Kidney (tissue), 14 donors: ENCODE data around the gene ALB. TPM values are rescaled to one million over a fixed set of nuclear protein-coding genes. Genes with fewer than 3 reads are reported as not detected.

Experiments
- DNase-seq, 5 donors: peaks; one replicate each; pipeline ENCODE4 v3.0.0-alpha.2; 2013 to 2020
- FAIRE-seq: peaks from 2 replicates; lab custom pipeline; 2012; peaks lifted over from hg19 to GRCh38; lab: Jason Lieb, UNC
- H3K27ac ChIP-seq, 2 donors: one replicate each; pipeline ENCODE4 v1.7.0; 2013; ENCODE audit warnings: low read depth in 2 of 2, low read length in 2 of 2, inconsistent platforms in 1 of 2
- H3K27me3 ChIP-seq: one replicate; pipeline ENCODE4 v1.7.1; 2013; ENCODE audit warnings: low read length, inconsistent platforms; ENCODE audit not compliant: control insufficient read depth, insufficient read depth
- H3K36me3 ChIP-seq, 3 donors: one replicate each; pipeline versions ENCODE4 v1.7.0 to v1.7.1; 2013; ENCODE audit warnings: low read length in 3 of 3, control low read depth in 1 of 3, inconsistent platforms in 1 of 3; ENCODE audit not compliant: insufficient read depth in 3 of 3, control insufficient read depth in 2 of 3
- H3K4me1 ChIP-seq, 3 donors: one replicate each; pipeline versions ENCODE4 v1.7.0 to v1.7.1; 2013; ENCODE audit warnings: low read length in 3 of 3, inconsistent platforms in 1 of 3, low read depth in 1 of 3; ENCODE audit not compliant: control insufficient read depth in 2 of 3, insufficient read depth in 2 of 3
- H3K4me3 ChIP-seq, 3 donors: one replicate each; pipeline versions ENCODE4 v1.7.0 to v1.8.1; 2013; ENCODE audit warnings: low read length in 3 of 3, control low read depth in 1 of 3, inconsistent platforms in 1 of 3
- H3K9ac ChIP-seq, 3 donors: one replicate each; pipeline versions ENCODE4 v1.7.0 to v1.7.1; 2013; ENCODE audit warnings: low read length in 3 of 3, control low read depth in 1 of 3, inconsistent platforms in 1 of 3
- H3K9me3 ChIP-seq, 3 donors: one replicate each; pipeline versions ENCODE4 v1.7.0 to v1.7.1; 2013; ENCODE audit warnings: low read length in 3 of 3, control low read depth in 1 of 3, inconsistent platforms in 1 of 3; ENCODE audit not compliant: control insufficient read depth in 2 of 3, insufficient read depth in 1 of 3
- intact Hi-C: fragments of 100-400 bp; cut with DNase I; formaldehyde crosslinking; loops from one replicate; pipeline ENCODE4 v1.11.1; 2022
- polyA plus RNA-seq: library from polyadenylated mRNA; stranded (reverse); fragments of 350-450 nt; fragmentation: Illumina TruSeq; extraction: RNeasy Lipid Tissue Mini Kit (QIAGEN cat#74804); gene quantifications from one replicate; pipeline ENCODE4 v1.2.3, GENCODE V29; 2014; ENCODE audit warnings: low read depth, low replicate concordance; ENCODE audit not compliant: insufficient read depth
- total RNA-seq: library from RNA; stranded (reverse); fragmentation: NEBNext Ultra II Directional; extraction: Animal tissue kit (Norgen Biotek cat#: 25700); gene quantifications from one replicate; pipeline ENCODE4 v1.2.1, GENCODE V29; 2021
- TF ChIP-seq, protein P1 (sequence below): IDR thresholded peaks from 3 replicates; pipeline ENCODE4 v1.5.1; 2012; ENCODE audit warnings: mild to moderate bottlenecking, moderate library complexity, borderline replicate concordance; ENCODE audit not compliant: insufficient read depth; ENCODE audit errors: extremely low read depth
- donor health status: control.
- donor health status: control.
- donor health status: control.
- donor health status: control.
- donor health status: control.
- donor health status: DM: yes; HTN: yes; CAD: no.
- donor health status: Normal renal cell carcinoma (clear cell type).

The ALB gene
- total and polyA plus RNA-seq, 2 donors from 2014 or later: 0.19 to 172 TPM

DNA sequence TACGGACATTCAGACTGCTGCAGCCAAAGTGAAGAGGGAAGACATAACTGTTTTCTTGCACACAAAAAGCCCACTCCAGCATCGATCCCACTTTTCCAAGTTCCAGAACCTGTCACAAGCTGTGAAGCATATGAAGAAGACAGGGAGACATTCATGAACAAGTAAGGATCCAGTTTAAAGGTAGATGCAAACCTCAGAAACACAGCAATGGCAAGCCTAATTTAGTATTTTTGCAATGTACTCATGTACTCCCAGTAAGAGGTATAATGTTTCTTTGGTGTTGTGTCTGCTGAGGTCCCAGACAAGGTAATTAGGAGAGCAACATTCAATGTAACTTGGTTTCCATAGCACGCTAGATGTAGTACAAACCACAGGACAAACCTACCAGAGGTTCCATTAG is 36.6 kb downstream of the ALB start:
- no peaks in the 10 kb centered on the region for H3K27me3 ChIP-seq
- no peak for FAIRE-seq
- intact Hi-C loops: no loop called here
- H3K36me3 ChIP-seq: no peaks in the 10 kb centered on the region
- H3K9ac ChIP-seq: no peak overlapping the region
- no peaks in the 10 kb centered on the region for H3K4me1 ChIP-seq
- H3K27ac ChIP-seq: no peak overlapping the region
- H3K9me3 ChIP-seq: no peaks in the 10 kb centered on the region
- no peak for DNase-seq
- no peak overlapping the region for H3K4me3 ChIP-seq
- TF ChIP-seq, protein P1, sequence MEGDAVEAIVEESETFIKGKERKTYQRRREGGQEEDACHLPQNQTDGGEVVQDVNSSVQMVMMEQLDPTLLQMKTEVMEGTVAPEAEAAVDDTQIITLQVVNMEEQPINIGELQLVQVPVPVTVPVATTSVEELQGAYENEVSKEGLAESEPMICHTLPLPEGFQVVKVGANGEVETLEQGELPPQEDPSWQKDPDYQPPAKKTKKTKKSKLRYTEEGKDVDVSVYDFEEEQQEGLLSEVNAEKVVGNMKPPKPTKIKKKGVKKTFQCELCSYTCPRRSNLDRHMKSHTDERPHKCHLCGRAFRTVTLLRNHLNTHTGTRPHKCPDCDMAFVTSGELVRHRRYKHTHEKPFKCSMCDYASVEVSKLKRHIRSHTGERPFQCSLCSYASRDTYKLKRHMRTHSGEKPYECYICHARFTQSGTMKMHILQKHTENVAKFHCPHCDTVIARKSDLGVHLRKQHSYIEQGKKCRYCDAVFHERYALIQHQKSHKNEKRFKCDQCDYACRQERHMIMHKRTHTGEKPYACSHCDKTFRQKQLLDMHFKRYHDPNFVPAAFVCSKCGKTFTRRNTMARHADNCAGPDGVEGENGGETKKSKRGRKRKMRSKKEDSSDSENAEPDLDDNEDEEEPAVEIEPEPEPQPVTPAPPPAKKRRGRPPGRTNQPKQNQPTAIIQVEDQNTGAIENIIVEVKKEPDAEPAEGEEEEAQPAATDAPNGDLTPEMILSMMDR: no peak

- H3K9me3 ChIP-seq: no peaks in the 10 kb centered on the region
- no peak for DNase-seq
- TF ChIP-seq, protein P1: no peak
- no peak overlapping the region for H3K9ac ChIP-seq
- H3K4me3 ChIP-seq: no peak overlapping the region
- no peaks in the 10 kb centered on the region for H3K4me1 ChIP-seq
- intact Hi-C loops: no loop called here
- H3K27ac ChIP-seq: no peak overlapping the region
- no peaks in the 10 kb centered on the region for H3K27me3 ChIP-seq
- FAIRE-seq: no peak
- no peaks in the 10 kb centered on the region for H3K36me3 ChIP-seq
These were observed 38.2 kb downstream of the ALB start for GRCh38 chr4:73442275-73442674.

DNA sequence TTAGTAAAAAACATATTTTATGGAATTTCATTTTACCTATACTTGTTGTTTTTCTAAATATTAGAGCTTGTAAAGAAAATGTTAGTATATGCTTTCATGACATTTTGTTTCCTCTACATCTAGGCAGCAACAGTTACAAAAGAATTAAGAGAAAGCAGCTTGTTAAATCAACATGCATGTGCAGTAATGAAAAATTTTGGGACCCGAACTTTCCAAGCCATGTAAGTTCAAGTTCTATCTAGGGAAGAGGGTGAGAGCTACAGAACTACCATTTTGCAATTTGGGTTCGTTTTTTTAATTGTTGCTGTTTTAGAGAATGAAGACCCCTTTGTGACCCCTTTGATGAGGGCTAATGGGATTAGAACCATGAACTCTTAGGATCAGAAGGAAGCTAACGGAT is 39.1 kb downstream of the ALB start:
- no peak overlapping the region for H3K9ac ChIP-seq

More for the DNA sequence above, 39.1 kb downstream of the ALB start:
- no peaks in the 10 kb centered on the region for H3K36me3 ChIP-seq
- TF ChIP-seq, protein P1: no peak
- no peaks in the 10 kb centered on the region for H3K4me1 ChIP-seq
- no peak overlapping the region for H3K4me3 ChIP-seq
- no peak overlapping the region for H3K27ac ChIP-seq
- DNase-seq: no peak
- intact Hi-C loops: no loop called here
- H3K9me3 ChIP-seq: no peaks in the 10 kb centered on the region
- FAIRE-seq: no peak
- H3K27me3 ChIP-seq: no peaks in the 10 kb centered on the region
